NB4 (cell line): ENCODE measurements around the gene PCYT2.

Experiments used
- POLR2A ChIP-seq: IDR thresholded peaks from 2 replicates; pipeline ENCODE4 v1.6.1; 2011; ENCODE audit warnings: mild to moderate bottlenecking; ENCODE audit not compliant: insufficient read length; ENCODE audit errors: extremely low read depth
- TF ChIP-seq, protein P1 (sequence below): IDR thresholded peaks from one replicate; pipeline ENCODE4 v1.5.1; 2012; ENCODE audit warnings: low read depth, low read length

DNA sequence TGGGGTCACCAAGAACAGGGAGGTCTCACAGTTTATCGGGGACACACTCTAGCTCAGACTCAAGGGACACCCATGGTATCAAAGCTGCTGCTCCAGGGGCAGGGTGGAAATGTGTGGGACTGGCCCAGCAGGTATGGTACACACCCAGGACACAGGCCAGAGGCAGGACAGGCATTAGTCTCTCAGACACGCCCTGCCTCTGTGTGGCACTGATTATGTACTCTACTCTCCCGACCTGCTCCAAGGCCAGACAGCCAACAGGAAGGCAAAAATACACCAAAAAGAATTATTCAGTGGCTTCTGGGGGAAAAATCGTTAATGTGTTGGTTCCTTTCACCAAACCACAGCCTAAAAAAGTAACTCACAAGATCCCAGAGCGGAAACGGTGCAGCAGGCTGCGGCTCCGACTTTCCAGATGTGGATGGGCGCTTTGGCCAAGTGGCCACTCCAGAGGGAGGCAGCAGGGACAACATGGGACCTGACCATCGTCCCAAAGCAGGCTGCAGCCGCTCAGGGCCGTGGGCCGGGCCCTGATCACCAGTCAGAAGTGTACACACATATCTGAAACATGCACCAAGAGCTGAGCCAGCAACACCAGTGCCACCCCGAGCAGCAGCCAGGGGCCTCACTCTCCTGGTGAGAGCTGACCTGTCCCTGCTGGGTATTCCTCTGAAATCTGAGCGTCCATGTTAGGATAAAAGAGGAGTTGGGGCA, 7.8 kb upstream of the PCYT2 start:
- TF ChIP-seq, protein P1, sequence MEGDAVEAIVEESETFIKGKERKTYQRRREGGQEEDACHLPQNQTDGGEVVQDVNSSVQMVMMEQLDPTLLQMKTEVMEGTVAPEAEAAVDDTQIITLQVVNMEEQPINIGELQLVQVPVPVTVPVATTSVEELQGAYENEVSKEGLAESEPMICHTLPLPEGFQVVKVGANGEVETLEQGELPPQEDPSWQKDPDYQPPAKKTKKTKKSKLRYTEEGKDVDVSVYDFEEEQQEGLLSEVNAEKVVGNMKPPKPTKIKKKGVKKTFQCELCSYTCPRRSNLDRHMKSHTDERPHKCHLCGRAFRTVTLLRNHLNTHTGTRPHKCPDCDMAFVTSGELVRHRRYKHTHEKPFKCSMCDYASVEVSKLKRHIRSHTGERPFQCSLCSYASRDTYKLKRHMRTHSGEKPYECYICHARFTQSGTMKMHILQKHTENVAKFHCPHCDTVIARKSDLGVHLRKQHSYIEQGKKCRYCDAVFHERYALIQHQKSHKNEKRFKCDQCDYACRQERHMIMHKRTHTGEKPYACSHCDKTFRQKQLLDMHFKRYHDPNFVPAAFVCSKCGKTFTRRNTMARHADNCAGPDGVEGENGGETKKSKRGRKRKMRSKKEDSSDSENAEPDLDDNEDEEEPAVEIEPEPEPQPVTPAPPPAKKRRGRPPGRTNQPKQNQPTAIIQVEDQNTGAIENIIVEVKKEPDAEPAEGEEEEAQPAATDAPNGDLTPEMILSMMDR, result no peak
- TF ChIP-seq POLR2A, result no peak
